ENCODE measurements around the gene LTC4S. TPM values are rescaled to one million over a fixed set of nuclear protein-coding genes. Genes with fewer than 3 reads are reported as not detected.

The LTC4S gene
- total RNA-seq, 3 donors from 2014 or later: 3.8 to 8.8 (median 6.7) TPM

- no peak overlapping the region for H3K27ac ChIP-seq
- intact Hi-C loops (cut with DNase I; ENCODE audit: low total_unique reads): no loop called here
- TF ChIP-seq CTCF (IDR thresholded peaks at IDR 0.05) (no peak), POLR2A (IDR thresholded peaks at IDR 0.05) (no peak), POLR2AphosphoS5 (IDR thresholded peaks at IDR 0.05) (no peak)
- peaks cover 11% of the 10 kb centered on the region for H3K36me3 ChIP-seq
- DNase-seq (ENCODE audit: low spot score in 2 of 2): no peak
- H3K4me1 ChIP-seq: peaks cover 0 to 5% of the 10 kb centered on the region in 2 donors
- H3K9me3 ChIP-seq: no peaks in the 10 kb centered on the region
- no peak overlapping the region for H3K4me3 ChIP-seq
- H3K27me3 ChIP-seq: no peaks in the 10 kb centered on the region
Observed at GRCh38 chr5:179769796-179770195, 24.0 kb upstream of the LTC4S start.

- H3K36me3 ChIP-seq: peaks cover 11% of the 10 kb centered on the region
- H3K4me1 ChIP-seq: no peaks in the 10 kb centered on the region
- H3K27me3 ChIP-seq: no peaks in the 10 kb centered on the region
- no peak for TF ChIP-seq POLR2AphosphoS5 (IDR thresholded peaks at IDR 0.05)
- TF ChIP-seq POLR2A (IDR thresholded peaks at IDR 0.05): no peak
- no peak for TF ChIP-seq CTCF (IDR thresholded peaks at IDR 0.05)
- DNase-seq (ENCODE audit: low spot score in 2 of 2): no peak
- intact Hi-C loops (cut with DNase I; ENCODE audit: low total_unique reads): no loop called here
- H3K9me3 ChIP-seq: no peaks in the 10 kb centered on the region
- no peak overlapping the region for H3K27ac ChIP-seq
- no peak overlapping the region for H3K4me3 ChIP-seq
Observed at GRCh38 chr5:179771311-179771895, 22.4 kb upstream of the LTC4S start.

- H3K4me3 ChIP-seq: no peak overlapping the region
- no peak overlapping the region for H3K27ac ChIP-seq
- no peak for DNase-seq (ENCODE audit: low spot score in 2 of 2)
- peaks cover 11% of the 10 kb centered on the region for H3K36me3 ChIP-seq
- no peaks in the 10 kb centered on the region for H3K4me1 ChIP-seq
- intact Hi-C loops (cut with DNase I; ENCODE audit: low total_unique reads): no loop called here
- TF ChIP-seq POLR2AphosphoS5 (IDR thresholded peaks at IDR 0.05): no peak
- no peak for TF ChIP-seq CTCF (IDR thresholded peaks at IDR 0.05)
- TF ChIP-seq POLR2A (IDR thresholded peaks at IDR 0.05): no peak
- no peaks in the 10 kb centered on the region for H3K9me3 ChIP-seq
- H3K27me3 ChIP-seq: no peaks in the 10 kb centered on the region
Observed at GRCh38 chr5:179772351-179772750, 21.4 kb upstream of the LTC4S start.

GRCh38 chr5:179773686-179774040 lies 20.1 kb upstream of the LTC4S start:
- TF ChIP-seq CTCF (IDR thresholded peaks at IDR 0.05): no peak
- TF ChIP-seq POLR2A (IDR thresholded peaks at IDR 0.05): no peak
- TF ChIP-seq POLR2AphosphoS5 (IDR thresholded peaks at IDR 0.05): no peak
- Histone ChIP-seq H3K4me3 (no peak overlapping the region), H3K27ac (no peak overlapping the region), H3K36me3 (peaks cover 11% of the 10 kb centered on the region), H3K9me3 (no peaks in the 10 kb centered on the region), H3K4me1 (no peaks in the 10 kb centered on the region), H3K27me3 (no peaks in the 10 kb centered on the region)
- intact Hi-C loops (cut with DNase I; ENCODE audit: low total_unique reads): no loop called here
- DNase-seq (ENCODE audit: low spot score in 2 of 2): no peak

GRCh38 chr5:179774442-179774841 lies 19.3 kb upstream of the LTC4S start:
- peaks cover 11% of the 10 kb centered on the region for H3K36me3 ChIP-seq

More at GRCh38 chr5:179774442-179774841, 19.3 kb upstream of the LTC4S start:
- DNase-seq (ENCODE audit: low spot score in 2 of 2): no peak
- no peak for TF ChIP-seq CTCF (IDR thresholded peaks at IDR 0.05)
- TF ChIP-seq POLR2AphosphoS5 (IDR thresholded peaks at IDR 0.05): no peak
- TF ChIP-seq POLR2A (IDR thresholded peaks at IDR 0.05): no peak
- intact Hi-C loops (cut with DNase I; ENCODE audit: low total_unique reads): no loop called here
- H3K4me1 ChIP-seq: no peaks in the 10 kb centered on the region
- H3K27me3 ChIP-seq: no peaks in the 10 kb centered on the region
- no peak overlapping the region for H3K27ac ChIP-seq
- H3K4me3 ChIP-seq: no peak overlapping the region
- H3K9me3 ChIP-seq: no peaks in the 10 kb centered on the region
